ENCODE data around the gene KCNQ1. TPM values are rescaled to one million over a fixed set of nuclear protein-coding genes. Genes with fewer than 3 reads are reported as not detected.

Gene KCNQ1
- total RNA-seq, 1 donor from 2014 or later = 4.8 TPM

GRCh38 chr11:2820976-2821375 is 376.2 kb downstream of the KCNQ1 start:
- Mint-ChIP-seq H3K4me3 (no peak overlapping the region), H3K27ac (no peak overlapping the region), H3K9me3 (peaks cover 24% of the 10 kb centered on the region), H3K27me3 (no peaks in the 10 kb centered on the region), H3K4me1 (ENCODE audit: unreplicated experiment) (peaks cover 16% of the 10 kb centered on the region), H3K36me3 (peaks cover 17% of the 10 kb centered on the region)
- no peak for TF ChIP-seq CTCF (conservative IDR thresholded peaks at IDR 0.05)
- DNase-seq (ENCODE audit: extremely low spot score, unreplicated experiment) = no peak

- H3K27ac Mint-ChIP-seq = no peak overlapping the region
Observed at GRCh38 chr11:2821891-2822290, 377.1 kb downstream of the KCNQ1 start.

GRCh38 chr11:2824851-2825250 is 380.0 kb downstream of the KCNQ1 start:
- peaks cover 34% of the 10 kb centered on the region for H3K9me3 Mint-ChIP-seq
- TF ChIP-seq CTCF (conservative IDR thresholded peaks at IDR 0.05) = no peak
- peaks cover 22% of the 10 kb centered on the region for H3K36me3 Mint-ChIP-seq
- H3K27ac Mint-ChIP-seq = peak overlapping the region; percentile 64
- no peak overlapping the region for H3K4me3 Mint-ChIP-seq
- peaks cover 28% of the 10 kb centered on the region for H3K4me1 Mint-ChIP-seq (ENCODE audit: unreplicated experiment)
- no peaks in the 10 kb centered on the region for H3K27me3 Mint-ChIP-seq
- no peak for DNase-seq (ENCODE audit: extremely low spot score, unreplicated experiment)

More at GRCh38 chr11:2821891-2822290, 377.1 kb downstream of the KCNQ1 start:
- no peak for TF ChIP-seq CTCF (conservative IDR thresholded peaks at IDR 0.05)
- H3K36me3 Mint-ChIP-seq = peaks cover 17% of the 10 kb centered on the region
- H3K27me3 Mint-ChIP-seq = no peaks in the 10 kb centered on the region
- peaks cover 22% of the 10 kb centered on the region for H3K9me3 Mint-ChIP-seq
- peaks cover 22% of the 10 kb centered on the region for H3K4me1 Mint-ChIP-seq (ENCODE audit: unreplicated experiment)
- peak overlapping the region; percentile 39 for H3K4me3 Mint-ChIP-seq
- no peak for DNase-seq (ENCODE audit: extremely low spot score, unreplicated experiment)

- DNase-seq (ENCODE audit: extremely low spot score, unreplicated experiment) = no peak
- H3K4me1 Mint-ChIP-seq (ENCODE audit: unreplicated experiment) = peaks cover 28% of the 10 kb centered on the region
- no peaks in the 10 kb centered on the region for H3K27me3 Mint-ChIP-seq
- peaks cover 22% of the 10 kb centered on the region for H3K36me3 Mint-ChIP-seq
- no peak for TF ChIP-seq CTCF (conservative IDR thresholded peaks at IDR 0.05)
- peaks cover 31% of the 10 kb centered on the region for H3K9me3 Mint-ChIP-seq
- H3K4me3 Mint-ChIP-seq = peak overlapping the region; percentile 67
- H3K27ac Mint-ChIP-seq = peak overlapping the region; percentile 92
Observed at GRCh38 chr11:2825261-2825888, 380.6 kb downstream of the KCNQ1 start.

GRCh38 chr11:2825889-2826678 is 381.3 kb downstream of the KCNQ1 start:
- H3K27me3 Mint-ChIP-seq = no peaks in the 10 kb centered on the region
- peaks cover 31% of the 10 kb centered on the region for H3K9me3 Mint-ChIP-seq
- peaks cover 28% of the 10 kb centered on the region for H3K4me1 Mint-ChIP-seq (ENCODE audit: unreplicated experiment)
- peaks cover 22% of the 10 kb centered on the region for H3K36me3 Mint-ChIP-seq
- H3K27ac Mint-ChIP-seq = peak overlapping the region; percentile 92
- no peak for DNase-seq (ENCODE audit: extremely low spot score, unreplicated experiment)
- H3K4me3 Mint-ChIP-seq = peak overlapping the region; percentile 67
- no peak for TF ChIP-seq CTCF (conservative IDR thresholded peaks at IDR 0.05)

Data from type B pancreatic cell (in vitro differentiated cells).